ENCODE measurements around the gene CLCN6.
A peak's percentile ranks its signal among the peaks of the same experiment; 100 is the strongest.

CLCN6 gene, protein sequence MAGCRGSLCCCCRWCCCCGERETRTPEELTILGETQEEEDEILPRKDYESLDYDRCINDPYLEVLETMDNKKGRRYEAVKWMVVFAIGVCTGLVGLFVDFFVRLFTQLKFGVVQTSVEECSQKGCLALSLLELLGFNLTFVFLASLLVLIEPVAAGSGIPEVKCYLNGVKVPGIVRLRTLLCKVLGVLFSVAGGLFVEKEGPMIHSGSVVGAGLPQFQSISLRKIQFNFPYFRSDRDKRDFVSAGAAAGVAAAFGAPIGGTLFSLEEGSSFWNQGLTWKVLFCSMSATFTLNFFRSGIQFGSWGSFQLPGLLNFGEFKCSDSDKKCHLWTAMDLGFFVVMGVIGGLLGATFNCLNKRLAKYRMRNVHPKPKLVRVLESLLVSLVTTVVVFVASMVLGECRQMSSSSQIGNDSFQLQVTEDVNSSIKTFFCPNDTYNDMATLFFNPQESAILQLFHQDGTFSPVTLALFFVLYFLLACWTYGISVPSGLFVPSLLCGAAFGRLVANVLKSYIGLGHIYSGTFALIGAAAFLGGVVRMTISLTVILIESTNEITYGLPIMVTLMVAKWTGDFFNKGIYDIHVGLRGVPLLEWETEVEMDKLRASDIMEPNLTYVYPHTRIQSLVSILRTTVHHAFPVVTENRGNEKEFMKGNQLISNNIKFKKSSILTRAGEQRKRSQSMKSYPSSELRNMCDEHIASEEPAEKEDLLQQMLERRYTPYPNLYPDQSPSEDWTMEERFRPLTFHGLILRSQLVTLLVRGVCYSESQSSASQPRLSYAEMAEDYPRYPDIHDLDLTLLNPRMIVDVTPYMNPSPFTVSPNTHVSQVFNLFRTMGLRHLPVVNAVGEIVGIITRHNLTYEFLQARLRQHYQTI

GRCh38 chr1:11805422-11806306 lies at the start of gene CLCN6, which contains the start of gene MTHFR:
Gene CLCN6, plus strand, starts transcription at chr1:11806191. Its CDS starts 72 bp downstream, at chr1:11806263.
Gene MTHFR, minus strand, starts transcription at chr1:11805964. Its CDS starts 2,848 bp downstream, at chr1:11803116.
- DNase-seq (ENCODE audit: low spot score), result peak; percentile 99

- no peak for DNase-seq (ENCODE audit: low spot score)
Observed at GRCh38 chr1:11757047-11757446, 48.9 kb upstream of the CLCN6 start.

DNA sequence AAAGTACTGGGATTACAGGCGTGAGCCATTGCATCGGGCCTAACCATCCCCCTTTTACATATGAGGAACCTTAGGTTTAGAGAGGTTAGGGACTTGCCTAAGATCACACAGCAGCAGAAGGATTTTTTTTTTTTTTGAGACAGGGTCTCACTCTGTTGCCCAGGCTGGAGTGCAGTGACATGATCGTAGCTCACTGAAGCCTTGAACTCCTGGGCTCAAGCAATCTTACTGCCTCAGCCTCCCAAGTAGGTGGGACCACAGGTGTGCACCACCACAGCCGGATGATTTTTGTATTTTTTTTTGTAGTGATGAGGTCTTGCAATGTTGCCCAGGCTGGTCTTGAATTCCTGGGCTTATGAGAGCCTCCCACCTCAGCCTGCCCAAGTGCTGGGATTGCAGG lies 46.2 kb upstream of the CLCN6 start:
- DNase-seq (ENCODE audit: low spot score), result no peak

GRCh38 chr1:11761285-11761684 lies 44.7 kb upstream of the CLCN6 start:
- no peak for DNase-seq (ENCODE audit: low spot score)

DNA sequence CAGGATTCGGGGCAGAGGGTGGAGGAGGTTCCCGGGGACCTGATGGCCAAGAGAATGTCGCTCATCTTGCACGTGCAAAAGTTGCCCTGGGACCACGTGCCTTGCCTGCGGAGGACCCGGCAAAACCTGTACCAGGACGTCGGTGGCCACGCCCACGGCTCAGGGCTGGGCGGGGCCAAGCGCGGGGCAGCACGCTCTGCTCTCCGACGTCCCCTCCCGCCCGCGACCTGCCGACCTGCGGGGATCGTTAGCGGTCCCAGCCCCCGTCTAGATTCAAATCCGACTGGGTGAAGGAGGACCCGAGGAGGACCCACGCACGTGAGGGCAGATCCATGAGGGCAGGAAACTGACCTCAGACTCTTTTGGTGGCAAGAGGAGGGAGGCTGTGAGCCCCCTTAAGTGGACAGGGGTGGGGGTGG lies 44.0 kb upstream of the CLCN6 start, which contains the start of gene C1orf167:
C1orf167 (plus strand) TSS at position 206 of the 419 bp plus-strand sequence. CDS start 2,208 bp downstream, outside the sequence.
- no peak for DNase-seq (ENCODE audit: low spot score)

GRCh38 chr1:11764115-11764514 lies 41.9 kb upstream of the CLCN6 start:
- no peak for DNase-seq (ENCODE audit: low spot score)

- no peak for DNase-seq (ENCODE audit: low spot score)
Observed at GRCh38 chr1:11764519-11764918, 41.5 kb upstream of the CLCN6 start.

- DNase-seq (ENCODE audit: low spot score), result no peak
Observed at GRCh38 chr1:11765661-11766428, 40.1 kb upstream of the CLCN6 start.

- no peak for DNase-seq (ENCODE audit: low spot score)
Observed at GRCh38 chr1:11766429-11766776, 39.6 kb upstream of the CLCN6 start.

- DNase-seq (ENCODE audit: low spot score), result no peak
Observed at GRCh38 chr1:11767922-11768704, 37.9 kb upstream of the CLCN6 start.

DNA sequence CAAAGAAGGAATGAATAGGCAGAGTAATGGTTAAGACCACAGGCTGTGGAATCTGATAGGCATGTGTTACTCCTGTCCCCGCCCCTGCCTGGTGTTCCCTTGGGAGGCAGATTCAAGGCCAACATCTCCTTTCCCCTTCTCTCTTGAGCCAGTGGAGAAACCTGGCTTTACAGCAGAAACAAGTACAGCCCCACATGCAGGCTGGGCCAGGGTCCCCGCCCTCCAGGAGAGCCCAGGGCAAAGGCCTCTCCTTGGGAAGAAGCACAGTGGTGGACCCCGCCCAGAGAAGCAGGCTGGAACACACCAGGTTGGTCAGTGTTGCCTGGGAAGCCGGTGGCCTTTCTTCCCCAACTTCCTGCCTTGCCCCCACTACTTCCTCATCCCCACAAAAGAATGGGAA lies 37.2 kb upstream of the CLCN6 start:
- DNase-seq (ENCODE audit: low spot score), result no peak

GRCh38 chr1:11769274-11769673 lies 36.7 kb upstream of the CLCN6 start:
- no peak for DNase-seq (ENCODE audit: low spot score)

DNA sequence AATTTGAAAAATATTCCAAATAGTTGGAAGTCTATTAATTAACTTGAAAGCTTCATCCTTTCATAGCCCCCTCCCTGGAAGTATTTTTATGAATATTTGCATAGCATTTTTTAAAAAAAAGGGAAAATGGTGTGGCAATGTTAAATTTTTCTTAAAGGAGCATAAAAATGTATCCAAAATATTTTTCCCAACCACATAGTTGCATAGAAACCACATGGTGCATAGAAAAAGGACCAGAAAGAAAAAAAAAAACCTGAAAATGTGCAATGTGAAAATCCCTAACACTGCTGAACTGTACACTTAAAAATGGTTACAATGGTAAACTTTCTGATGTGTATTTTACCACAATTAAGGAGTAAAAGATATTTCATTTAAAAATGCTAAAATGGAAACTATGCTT lies 36.0 kb upstream of the CLCN6 start:
- DNase-seq (ENCODE audit: low spot score), result no peak

DNA sequence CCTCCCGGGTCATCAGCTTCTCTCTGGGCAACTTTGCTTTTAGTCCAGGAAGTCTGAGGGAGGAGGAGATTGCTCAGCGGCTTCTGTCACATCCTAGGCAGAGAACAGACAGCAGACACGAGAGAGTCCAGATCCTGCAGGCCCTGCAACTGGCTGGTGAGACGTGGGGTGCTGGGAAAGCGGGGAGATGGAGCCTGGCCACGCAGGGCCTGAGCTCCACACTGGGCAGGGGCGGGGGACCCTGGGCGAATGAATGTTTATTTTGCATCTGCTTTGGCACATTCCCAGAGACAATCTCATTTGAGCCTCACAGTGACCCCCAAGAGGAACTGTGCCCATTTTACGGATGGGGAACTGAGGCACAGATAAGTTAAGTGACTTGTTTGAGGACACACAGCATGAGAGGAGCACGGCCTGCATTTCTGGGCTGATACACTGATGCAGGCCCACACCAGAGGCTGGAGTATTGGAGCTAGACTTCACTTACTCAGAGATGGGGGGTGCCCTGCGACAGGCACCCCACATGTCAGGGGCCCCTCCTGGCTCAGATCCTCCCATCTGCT lies 34.4 kb upstream of the CLCN6 start:
- no peak for DNase-seq (ENCODE audit: low spot score)

GRCh38 chr1:11772458-11772857 lies 33.5 kb upstream of the CLCN6 start:
- no peak for DNase-seq (ENCODE audit: low spot score)

- no peak for DNase-seq (ENCODE audit: low spot score)
Observed at GRCh38 chr1:11774753-11775152, 31.2 kb upstream of the CLCN6 start.

GRCh38 chr1:11777658-11778322 lies 28.2 kb upstream of the CLCN6 start:
- no peak for DNase-seq (ENCODE audit: low spot score)

GRCh38 chr1:11778336-11778735 lies 27.7 kb upstream of the CLCN6 start:
- no peak for DNase-seq (ENCODE audit: low spot score)

GRCh38 chr1:11778844-11779623 lies 27.0 kb upstream of the CLCN6 start:
- DNase-seq (ENCODE audit: low spot score), result no peak

Measured in RKO (cell line).